Measurements from ENCODE around the gene LSMEM2.

LSMEM2 gene

DNA sequence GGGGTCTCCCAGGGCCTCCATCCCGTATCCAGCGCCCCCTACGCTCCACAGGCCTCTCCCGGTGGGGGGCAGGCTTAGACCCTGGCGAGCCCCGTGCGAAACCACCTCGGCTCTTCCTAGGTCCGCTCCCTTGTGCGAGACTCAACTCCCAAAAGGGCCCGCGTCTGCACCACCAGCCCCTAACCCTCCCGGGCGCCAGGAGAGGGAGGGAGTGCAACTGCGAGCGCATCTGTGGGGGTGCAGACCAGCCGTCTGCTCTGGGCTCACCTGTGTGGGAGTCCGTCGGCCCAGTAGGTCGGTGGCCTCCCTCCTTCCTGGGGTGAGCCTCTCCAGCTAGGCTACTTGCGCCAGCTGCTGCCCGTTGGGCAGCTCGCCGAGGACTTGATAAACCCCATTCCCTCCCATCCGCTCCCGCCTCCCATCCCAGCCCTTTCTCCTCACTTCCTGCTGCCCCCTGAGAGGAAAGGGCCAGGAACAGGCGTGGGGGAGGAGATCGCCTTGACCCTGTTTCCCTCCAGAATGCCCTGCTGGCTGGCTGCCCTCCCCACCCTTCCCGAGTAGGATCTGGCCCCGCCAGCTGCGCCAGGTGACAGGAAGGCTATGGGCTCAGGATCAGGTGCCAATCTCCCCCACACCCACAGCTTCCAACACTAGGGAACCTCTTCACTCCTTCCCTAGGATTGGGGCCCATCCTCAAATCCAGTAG lies 43.7 kb downstream of the LSMEM2 start, which contains the start of gene HYAL2:
Gene HYAL2, minus strand, starts transcription at position 360 of the 706 bp plus-strand sequence. CDS start 2,256 bp downstream, outside the sequence.
- DNase-seq (ENCODE audit: low read depth), result no peak

DNA sequence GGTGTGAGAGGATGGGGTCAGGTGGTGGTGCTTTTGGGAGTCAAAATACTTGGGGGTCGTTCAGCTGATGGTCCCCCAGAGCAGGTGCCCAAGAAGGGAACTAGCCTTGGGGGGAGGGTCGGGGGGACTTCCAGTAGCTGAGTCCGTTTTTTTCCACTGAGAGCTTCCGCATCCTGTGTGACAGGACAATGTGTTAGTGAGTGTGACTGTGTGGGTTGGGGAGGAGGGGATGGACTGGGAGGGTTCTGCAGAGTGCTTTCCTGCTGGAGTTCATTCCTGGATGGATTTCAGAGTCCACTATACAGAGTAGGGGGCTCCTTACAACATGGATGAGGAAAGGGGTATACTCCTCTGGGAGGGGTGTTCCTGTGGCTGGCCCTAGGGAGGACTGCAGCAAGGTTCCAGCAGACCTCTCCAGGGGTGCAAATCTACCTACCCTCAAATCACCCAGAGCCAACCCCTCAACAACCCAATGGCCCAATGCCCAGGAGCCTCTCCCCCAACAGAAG lies 44.3 kb downstream of the LSMEM2 start:
- DNase-seq (ENCODE audit: low read depth), result no peak

DNA sequence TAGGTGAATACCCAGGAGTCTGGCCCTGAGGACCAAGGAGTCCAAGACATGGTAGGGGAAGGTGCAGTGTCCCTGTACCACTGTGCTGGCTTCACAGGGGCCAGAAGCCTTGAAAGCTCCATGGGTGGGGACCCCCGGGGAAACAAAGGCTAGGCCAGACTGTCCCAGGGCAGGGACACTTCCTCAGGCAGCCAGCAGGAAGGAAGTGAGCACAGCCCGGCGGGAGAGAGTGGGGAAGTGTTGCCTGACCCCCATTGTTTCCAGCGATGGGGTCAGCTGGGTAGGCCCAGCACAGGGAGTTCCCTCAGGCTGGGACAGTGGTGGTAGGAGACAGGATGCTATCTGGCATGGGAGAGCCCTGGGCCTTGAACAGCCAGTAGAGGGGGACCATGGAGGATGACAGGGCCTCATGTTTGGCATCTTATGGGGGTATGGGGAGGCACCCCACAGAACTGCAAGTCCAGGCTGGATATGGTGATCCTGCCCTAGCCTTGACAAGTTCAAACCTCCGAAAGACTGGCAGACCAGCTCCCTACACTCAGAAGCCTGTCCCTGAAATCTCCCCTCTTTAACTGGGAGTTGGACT lies 44.8 kb downstream of the LSMEM2 start:
- no peak for DNase-seq (ENCODE audit: low read depth)

DNA sequence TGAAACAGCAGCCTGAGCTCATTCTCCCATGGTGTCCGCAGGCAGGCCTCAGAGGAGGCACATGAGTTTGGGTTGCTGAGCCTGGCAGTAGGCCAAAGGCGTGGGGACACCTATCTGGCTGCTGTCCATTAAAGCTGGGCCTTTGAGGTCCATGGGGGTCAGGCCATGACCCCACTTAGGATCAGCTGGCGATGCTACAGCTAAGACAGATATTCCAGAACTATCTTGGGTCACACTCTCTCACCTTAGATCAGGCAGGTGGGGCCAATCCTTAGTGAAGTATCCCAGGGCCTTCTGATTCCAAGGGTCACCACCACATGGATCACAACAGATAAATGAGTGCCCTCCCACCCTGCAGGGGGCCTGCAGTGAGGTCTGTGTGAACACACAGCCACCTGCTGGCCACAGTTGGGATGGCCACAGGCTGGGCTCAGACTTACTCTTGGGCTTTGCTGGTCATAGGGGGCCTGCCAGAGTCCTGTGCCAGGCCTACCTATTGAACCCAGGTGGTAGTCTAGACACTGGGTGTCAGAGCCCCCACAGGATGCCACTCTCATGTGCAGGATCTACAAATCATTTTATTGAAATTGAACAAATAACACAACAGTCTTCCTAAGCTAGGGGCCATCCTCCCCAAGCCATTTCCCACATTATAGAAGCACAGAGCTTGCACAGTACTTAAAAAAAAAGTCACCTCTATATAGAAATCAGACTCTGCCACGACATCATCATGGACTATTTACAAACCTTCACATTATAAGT lies 45.6 kb downstream of the LSMEM2 start:
- peak; percentile 41 for DNase-seq (ENCODE audit: low read depth)

DNA sequence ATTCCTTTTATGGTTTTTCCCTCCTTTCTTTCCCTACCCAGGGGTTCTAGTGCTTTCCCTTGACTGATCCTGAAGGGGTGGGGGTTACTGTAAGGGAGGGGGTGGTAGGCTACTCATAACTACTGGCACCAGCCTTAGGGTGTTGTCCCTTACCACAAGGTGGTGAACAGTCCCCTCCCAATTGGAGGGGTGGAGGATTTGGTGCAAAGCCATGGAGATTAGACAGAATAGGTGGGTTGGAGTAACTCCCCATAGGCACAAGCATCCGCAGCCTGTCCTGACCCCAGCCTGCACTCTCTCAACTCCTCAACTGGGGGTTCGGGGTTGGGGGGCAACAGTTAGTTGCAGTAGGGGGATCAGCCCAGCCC lies 46.2 kb downstream of the LSMEM2 start:
- DNase-seq (ENCODE audit: low read depth), result no peak

DNA sequence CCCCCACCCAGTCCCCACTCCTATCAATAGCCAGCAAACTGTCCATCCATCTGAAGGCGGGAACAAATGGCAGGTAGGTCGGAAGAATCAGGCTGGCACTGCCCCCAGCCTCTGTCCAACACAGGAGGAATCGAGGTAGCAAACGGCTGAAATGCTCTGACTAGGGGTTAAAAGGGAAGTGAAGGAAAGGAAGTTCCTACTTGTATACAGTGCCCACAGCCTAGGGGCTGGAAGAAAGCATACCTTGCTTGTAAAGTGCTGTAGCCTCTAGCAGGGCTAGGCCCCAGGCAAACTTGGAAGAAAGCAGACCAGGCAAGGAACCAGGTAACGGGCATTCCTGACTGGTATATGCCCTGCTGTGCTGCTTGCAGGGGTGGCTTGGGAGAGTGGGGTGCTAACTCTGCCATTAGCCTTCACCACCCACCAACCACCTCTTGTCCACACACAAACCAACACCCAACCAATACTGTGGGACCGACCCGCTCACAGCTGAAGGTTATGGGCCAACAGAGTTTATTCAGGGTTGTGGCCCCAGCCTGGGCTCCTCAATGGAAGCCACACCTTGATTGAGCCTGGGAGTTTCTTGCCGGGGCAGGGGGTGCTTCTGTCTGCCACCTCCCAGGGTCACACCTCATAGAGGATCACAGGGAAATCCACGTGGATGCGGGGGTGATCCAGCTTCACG lies 46.8 kb downstream of the LSMEM2 start:
- no peak for DNase-seq (ENCODE audit: low read depth)

DNA sequence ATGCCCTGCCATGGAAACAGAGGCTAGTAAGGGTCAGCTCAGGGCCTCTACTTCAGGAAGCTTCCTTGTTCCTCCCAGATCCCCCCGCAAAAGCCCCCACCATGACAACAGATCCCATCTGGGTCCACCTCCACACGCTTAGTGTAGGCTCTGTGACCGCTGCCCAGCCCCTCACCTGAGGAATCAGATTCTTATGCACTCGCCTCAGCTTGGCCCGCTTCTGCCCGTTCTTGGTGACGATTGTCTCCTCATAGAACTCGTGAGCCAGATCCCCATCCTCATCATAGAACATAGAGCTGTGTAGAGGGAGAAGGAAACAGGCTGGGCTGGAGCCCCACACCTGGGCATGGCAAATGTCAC lies 47.3 kb downstream of the LSMEM2 start:
- no peak for DNase-seq (ENCODE audit: low read depth)

DNA sequence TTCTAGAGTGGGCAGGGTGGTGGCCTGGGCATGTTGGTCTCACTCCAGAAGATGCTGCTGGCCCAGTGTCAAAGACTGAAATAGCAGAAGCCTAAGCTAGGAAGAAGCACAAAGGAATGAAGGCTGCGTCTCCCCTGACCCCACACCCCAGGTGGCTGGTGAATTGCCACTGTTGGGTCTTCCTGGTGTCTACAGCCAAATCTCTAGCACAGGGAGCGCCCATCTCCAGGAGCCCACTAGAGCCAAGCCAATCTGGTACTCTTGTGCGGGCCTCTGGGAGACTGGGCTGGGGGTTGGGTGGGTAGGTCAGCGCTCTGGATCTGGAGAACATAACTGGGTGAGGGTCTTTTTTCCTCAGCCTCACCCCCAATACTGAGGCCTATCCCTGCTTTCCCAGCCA lies 48.2 kb downstream of the LSMEM2 start:
- no peak for DNase-seq (ENCODE audit: low read depth)

DNA sequence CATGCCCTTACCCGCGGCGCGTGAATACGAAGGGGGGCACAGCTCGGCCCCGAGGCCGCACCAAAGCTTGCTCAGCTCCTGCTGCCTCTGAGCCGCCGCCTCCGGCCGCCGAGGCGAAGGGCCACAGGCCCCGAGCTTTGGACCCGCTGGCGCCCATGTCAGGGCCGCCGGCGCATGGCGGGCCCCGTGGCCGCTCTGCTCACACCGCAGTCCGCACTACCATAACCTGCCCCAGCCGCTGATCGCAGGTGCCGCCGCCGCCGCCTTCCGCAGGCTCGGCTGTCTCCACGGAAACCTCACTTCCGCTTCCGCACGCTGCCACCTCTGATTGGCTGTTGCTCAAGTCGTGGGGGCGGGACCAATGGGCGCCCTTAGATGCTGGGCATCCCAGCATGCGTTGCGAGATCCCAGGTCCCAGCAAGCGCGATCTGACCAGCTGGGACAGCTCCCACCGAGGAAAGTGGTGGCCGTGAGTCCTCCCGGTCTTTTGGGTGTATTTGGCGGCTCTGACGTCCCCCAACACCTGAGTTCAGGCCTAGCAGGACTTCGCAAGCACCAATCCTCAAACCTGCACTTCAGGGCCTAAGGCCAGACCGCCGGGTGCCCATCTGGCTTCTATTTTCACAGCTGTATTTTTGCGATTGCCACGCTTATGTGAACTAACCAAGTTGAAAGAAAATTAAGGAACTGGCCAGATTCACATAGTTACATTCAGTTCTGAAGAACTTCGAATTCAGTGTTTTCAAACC lies 49.2 kb downstream of the LSMEM2 start, which contains the start of gene TUSC2:
Gene TUSC2, minus strand, starts transcription at position 281 of the 749 bp plus-strand sequence. Its CDS starts 124 bp downstream, at position 157.
- DNase-seq (ENCODE audit: low read depth), result peak; percentile 91

DNA sequence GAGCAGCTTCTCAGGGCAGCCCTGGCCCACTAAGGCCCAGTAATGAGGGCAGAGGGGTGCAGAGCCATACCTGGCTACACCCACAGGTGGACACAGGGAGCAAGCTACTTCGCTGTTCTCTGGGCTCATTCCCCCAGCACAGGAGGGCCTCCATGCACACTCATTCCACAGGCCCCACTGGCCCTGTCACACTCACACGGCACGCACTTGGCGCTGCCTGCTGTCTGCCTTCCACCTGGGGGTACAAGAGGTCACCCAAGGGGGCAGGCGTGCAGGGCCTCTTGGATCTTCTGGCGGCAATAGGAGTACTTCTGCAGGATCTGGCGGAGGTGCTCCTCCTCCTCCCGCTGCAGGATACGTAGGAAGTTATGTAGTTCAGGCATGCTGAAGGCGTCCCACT lies 51.4 kb downstream of the LSMEM2 start:
- no peak for DNase-seq (ENCODE audit: low read depth)

DNA sequence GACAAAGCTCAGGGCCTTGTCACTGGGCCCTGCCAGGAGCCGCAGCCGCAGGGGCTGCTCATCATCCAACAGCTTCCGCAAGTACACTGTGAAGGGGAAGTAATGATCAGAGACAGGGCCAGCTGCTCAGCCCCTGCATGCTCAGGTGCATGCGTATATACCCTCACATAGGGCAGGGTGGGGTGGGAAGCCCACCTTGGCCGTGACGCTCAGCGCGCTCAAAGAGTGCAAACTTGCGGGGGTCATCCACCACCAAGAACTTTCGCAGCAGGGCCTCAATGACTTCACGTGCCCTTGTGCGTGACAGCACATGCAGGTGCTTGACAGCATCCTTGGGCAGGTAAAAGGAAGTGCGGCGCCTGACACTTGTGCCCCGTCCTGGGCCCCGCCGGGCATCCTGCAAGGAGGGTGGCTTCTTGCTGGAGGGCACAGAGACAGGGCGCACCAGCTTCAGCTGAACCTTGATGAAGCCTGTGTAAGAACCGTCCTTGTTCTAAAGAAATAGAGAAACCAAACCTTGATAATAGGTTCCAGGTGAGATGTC lies 52.5 kb downstream of the LSMEM2 start:
- no peak for DNase-seq (ENCODE audit: low read depth)

DNA sequence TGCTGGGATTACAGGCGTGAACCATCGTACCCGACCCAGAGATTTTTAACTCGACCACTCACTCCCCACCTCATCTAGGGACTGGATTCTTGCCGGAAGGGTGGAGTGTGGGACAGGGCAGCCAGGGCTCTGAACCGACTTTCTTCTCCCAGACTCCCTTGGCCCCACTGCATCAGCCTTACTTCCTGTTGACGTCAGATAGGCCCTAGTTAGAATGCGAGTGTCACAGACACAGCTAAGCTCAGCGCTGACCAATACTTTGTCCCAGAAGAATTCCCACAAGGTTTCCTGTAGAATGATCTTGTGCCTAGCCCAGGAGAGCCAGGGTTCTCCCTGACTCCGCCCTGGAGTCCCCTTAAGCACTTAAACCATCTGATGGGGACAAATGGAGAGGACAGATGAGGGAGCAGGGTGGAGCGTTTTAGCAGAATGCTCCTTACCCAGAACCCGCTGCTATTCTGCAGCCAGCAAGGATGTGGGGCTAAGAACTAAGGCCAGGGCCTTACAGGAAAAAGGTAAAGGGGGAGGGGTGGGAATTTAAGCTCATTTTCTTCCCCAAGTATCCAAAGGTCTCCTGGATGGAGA lies 54.9 kb downstream of the LSMEM2 start:
- no peak for DNase-seq (ENCODE audit: low read depth)

DNA sequence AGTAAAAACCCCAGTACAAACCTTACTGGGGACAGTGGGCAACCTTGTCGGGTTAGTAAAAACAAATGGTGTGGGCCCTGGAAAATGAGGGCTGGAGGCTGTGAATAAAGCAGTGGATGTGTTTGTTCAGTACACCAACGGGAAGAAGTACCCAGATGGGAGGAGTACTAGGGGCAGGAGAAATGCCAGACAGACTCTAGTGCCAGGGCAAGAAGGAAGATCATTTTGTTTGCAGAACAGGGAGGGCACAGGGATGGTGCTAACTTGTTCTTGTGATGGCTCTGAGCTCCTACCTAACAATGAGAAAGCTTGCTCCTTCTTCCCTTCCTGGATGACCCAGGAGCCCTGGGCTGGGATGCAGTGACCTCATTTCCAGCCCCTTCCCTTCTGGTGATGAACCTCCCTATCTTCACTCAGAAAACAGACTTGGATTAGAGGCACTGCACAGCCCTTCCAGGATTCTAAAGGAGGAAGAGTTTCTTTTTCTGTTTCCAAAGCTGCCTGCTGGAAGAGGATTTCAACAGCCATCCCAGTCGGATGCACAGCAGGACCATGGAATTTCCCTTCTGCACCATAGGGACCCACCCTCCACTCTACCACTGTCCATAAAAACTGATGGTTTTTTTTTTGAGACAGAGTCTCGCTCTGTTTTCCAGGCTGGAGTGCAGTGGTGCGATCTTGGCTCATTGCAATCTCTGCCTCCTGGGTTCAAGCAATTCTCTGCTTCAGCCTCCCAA lies 55.6 kb downstream of the LSMEM2 start:
- DNase-seq (ENCODE audit: low read depth), result no peak

DNA sequence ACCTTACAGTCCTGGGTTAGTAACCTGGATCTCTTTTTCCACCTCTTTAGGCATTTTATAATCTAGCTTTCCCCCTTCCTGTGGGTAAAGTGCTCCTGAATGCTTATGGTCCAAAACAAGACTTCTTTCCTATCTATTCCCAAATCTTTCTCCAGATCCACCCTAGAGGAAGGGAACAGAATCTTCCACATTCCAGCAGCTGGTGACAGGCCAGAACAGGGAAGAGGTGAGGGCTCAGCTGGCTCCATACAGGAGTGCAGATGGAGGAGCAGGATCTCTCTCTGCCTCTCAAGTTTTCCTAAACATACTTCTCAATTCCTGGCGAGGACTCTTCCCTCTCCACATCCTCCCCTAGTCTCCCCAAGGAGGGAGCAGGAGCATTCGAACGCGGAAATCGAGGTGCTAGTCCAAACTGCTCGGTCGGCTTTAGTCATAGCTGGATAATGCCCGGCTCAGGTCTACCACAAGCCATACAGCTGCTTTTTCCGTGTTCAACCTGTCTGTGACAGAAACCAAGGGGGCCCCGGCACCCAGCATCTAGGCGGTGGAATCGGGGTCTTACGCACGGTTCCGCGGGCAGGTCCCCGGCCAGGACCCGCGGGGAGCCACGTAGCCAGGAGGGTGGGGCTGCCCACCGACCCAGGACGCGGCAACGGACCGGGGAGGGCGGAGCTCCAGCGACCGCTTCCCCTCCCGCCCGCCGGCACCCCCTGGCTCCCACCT lies 57.7 kb downstream of the LSMEM2 start:
- DNase-seq (ENCODE audit: low read depth), result no peak

DNA sequence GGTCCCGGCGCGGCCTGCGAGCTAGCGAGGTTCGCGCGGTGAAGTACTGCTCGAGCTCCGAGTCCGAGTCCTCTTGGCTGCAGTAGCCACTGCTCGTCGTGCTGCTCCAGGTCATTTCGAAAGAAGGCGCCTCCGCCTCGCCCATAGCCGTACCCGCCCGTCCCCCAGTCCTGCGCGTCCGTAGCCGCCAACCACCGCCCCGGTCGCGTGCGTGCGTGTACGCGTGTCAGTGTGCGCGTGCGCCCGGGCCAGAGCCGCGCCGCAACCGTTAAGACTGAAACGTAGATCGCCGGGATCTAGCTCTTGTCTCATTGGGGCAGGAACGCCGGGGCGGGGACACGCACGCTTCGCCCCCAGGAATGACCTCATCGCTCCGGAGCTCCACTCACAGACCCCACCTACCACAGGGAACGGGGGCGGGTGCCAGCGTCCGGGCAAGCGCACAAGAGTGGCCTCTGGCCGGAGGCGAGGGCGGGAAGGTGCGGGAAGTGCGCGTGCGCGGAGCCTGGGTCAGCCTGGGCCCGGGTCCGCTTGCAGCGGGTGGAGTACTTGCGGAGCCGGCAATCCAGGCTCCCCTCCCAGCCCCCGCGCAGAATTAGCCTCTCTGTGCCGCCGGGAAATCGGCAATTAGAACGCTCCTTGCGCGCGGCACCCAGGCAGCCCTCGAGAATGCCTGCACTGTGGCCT lies 58.4 kb downstream of the LSMEM2 start:
- peak; percentile 93 for DNase-seq (ENCODE audit: low read depth)
